HG03139 (cell line): ENCODE results near the gene NLK.
"Not testable (repeated sequence)": the region's sequence is repeated elsewhere in the genome, so short reads cannot be mapped to it uniquely, and the experiment has no call there.

Source experiments
- ATAC-seq: cut with Tn5 transposase; IDR thresholded peaks from one replicate; pipeline ENCODE4 v1.9.1; 2021; ENCODE audit not compliant: unreplicated experiment

The NLK gene

GRCh38 chr17:28147017-28147416, 104.5 kb downstream of the NLK start:
- no peak for ATAC-seq

DNA sequence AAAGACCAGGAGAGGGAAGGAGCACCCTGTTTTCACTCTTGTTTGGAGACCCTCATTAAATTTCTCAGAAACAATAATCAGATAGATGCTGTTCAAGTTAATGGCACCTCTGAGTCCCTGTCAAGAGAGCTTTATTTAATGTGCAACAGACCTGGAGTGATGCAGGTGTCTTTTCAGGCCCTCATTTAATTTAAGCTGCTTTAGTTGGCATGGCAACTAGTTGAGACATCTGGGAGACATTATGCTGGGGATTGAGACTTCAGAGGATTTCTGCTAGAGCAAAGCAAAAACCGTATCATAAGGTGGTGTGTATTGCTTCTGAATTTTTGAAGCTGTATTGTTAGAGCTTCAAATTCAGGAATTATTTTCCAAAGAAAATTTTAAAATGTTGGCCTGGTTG, 108.5 kb downstream of the NLK start:
- ATAC-seq = no peak

- no peak for ATAC-seq
Measured at GRCh38 chr17:28154214-28154613, 111.7 kb downstream of the NLK start.

GRCh38 chr17:28155405-28155804, 112.9 kb downstream of the NLK start:
- not testable (repeated sequence) for ATAC-seq

DNA sequence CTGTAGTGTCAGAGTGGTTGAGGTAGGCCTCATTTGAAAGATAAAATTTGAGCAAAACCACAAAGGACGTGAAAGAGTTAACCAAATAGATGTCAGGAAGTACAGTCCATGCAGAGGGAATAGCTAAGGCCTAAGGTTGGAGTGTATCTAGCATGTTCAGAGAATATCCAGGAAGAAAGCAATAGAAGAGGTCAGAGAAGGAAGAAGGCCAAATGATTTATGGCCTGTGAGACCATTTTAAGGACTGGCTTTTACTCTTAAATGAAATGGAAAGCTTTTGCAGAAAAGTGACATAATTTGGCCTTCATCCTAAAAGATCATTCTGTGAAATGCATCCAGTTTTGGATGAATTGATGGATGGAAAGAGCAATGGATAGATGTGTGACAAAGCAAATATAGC, 116.5 kb downstream of the NLK start:
- no peak for ATAC-seq

DNA sequence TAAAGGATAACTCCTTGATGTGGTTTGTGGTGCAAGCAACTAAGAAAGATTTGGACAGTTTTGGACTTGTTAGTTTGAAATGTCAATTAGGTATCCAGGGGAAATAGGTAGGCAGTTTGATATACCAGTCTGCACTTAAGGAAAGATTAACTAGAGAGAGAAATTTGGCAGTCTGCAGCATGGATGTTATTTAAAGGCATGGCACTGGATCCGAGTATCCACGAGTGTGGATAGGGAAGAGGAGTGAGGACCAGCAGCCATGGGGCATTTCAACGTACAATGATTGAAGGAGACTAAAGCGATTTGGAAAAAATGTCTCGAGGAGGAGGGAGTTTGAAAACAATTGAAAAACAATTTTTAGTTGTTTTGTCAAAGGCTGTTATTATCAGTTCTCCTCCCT, 117.4 kb downstream of the NLK start:
- ATAC-seq = no peak

GRCh38 chr17:28160610-28161009, 118.1 kb downstream of the NLK start:
- no peak for ATAC-seq

GRCh38 chr17:28161311-28161710, 118.8 kb downstream of the NLK start:
- no peak for ATAC-seq

DNA sequence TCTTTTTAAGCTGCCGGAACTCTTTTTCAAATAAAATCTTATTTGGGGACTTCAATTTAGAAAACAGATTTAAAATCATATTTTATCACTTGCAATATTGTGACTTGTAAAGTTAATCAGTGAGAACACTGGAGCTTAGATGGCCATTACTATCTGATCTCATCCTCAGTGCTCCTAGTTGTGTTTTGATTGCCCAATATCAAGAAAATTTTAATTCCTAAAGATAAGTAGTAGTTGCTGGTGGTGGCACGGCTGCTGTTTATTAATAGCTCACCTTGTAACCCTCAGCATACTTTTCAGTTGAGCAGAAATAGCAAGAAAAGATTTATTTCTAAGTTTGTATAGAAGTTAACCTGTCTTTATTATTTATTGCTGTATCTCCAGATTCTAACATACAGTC, 124.0 kb downstream of the NLK start:
- no peak for ATAC-seq

DNA sequence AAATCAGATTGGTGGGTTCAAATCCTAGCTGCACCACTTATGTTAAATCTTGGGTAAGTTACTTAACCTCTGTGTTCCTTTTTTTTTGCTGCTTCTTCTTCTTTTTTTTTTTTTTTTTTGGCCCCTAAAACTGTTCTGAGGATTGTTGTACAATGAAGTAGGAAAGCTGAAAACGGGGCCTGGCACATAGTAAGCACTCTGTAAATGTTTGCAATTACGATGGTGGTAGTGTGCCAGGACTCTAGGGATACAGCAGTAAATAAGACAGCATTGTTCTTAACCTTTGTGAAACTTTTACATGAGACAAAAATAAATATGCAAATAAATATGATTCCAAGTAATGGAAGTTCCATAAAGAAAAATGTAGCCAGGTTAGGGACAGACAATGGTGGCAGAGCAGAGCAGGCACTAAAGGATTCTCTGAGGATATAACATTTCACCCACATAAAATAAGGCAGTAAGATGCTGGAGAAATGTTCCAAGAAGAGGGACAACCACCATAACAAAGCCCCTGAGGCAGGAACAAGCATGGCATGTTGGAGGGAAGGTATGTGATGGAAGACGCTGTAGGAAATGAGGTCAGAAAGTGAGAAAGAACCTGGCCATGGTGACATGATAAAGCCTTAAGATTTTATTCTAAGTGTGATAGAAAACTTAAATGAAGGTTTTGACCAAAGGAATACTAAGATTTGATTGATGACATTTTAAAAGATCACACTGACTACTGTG, 127.3 kb downstream of the NLK start:
- no peak for ATAC-seq

DNA sequence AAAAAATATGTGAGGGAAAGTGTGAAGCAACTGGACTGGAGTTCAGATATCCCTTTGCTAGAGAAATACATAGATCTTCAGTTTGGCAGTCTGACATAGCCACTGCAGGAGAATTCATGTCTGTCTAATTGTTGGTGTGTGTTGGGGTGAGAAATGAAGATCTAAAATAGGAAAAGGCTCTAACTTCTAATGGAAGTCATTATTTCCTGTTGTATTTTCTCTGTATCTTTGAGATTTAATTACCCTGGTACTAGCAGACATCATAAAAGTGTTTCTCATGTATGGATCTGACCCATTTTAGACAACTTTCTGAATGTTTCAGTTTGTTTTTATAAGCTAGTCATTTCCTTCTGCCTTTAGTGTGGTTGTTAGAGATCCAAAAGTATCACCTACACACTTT, 128.3 kb downstream of the NLK start:
- no peak for ATAC-seq

- no peak for ATAC-seq
Measured at GRCh38 chr17:28173031-28173561, 130.6 kb downstream of the NLK start.

- ATAC-seq = no peak
Measured at GRCh38 chr17:28173801-28174200, 131.3 kb downstream of the NLK start.

DNA sequence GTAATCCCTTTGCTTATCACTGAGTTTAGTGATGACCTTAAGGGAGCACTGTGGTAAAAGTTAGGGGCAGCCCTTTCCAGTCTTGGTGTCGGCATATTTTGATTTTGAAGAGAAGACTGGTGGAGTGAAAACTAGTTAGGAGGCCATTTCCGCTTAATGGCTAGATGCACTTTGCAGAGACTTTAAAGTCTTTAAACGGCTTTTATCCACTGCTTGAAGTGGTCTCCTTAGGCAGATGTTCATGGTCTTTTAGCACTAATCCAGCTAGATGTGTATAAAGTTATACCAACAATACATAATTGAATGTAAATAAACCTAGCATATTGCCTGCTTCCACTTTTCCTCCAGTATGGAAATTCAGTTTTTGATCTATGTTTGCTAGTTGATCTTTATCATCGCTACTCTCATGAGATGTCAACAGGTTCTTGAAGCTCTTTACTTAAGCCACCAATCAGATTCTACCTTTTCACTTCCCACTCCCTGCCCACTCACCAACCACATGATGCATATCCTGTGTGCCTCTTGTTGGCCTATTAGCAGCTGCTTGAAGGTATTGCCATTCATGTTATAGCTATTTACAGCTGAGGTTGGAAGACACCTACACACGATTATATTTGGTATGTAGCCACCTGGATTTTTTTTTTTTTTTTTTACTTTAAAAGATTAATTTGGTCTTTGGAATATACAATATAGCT, 132.0 kb downstream of the NLK start:
- no peak for ATAC-seq

GRCh38 chr17:28177351-28177750, 134.9 kb downstream of the NLK start:
- no peak for ATAC-seq

DNA sequence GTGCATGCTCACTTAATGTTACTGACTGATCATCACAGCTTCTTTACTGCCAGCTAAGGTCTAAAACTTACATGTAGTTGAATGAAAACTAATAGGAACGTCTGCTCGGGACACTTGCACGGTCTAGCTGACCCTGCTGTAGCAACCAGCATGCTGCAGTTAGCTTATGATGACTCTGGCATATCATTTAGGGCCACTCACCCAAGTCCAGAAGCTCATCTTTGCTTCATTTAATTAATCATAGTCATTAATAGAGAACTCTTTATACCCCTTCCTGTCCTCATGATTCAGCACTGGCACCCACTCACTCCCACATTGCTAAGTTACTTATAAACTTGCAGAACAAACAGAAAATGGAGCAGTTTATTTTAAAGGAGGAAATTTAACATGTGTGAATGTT, 136.3 kb downstream of the NLK start:
- ATAC-seq = no peak

DNA sequence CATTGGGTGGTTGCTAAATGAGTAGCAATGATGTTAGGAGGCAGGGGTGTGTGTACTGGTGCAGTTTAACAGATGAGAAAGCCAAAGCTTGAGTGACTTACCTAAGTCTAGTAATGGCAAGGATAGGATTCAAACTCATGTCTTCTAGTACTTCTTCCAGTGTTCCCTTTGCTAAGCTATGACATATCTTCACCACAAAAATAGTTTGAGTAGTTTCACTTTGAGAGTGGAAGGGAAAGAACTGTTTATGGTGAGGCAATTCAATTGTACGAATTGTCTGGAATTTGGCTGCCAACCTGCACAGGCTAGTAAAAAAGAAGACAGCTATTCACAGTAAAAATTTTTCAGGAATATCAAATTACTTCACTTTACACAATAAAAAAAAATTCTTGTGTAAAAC, 138.0 kb downstream of the NLK start:
- no peak for ATAC-seq

DNA sequence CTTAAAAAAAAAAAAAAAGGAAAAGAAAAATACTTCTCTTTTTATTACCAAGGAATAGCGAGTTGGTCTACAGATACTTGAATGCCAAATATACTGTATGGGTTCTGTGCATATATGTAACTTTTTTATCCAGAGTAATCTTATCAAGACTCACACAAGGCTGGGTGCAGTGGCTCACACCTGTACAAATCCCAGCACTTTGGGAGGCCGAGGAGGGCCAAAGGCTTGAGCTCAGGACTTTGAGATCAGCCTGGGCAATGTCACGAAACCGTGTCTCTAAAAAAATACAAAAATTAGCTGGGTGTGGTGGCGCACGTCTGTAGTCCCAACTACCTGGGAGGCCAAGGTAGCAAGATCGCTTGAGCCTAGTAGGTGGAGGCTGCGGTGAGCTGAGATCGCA, 139.1 kb downstream of the NLK start:
- ATAC-seq = no peak

GRCh38 chr17:28182559-28182958, 140.1 kb downstream of the NLK start:
- ATAC-seq = no peak

GRCh38 chr17:28185658-28186057, 143.2 kb downstream of the NLK start:
- ATAC-seq = no peak

- ATAC-seq = not testable (repeated sequence)
Measured at GRCh38 chr17:28186472-28186871, 144.0 kb downstream of the NLK start.

GRCh38 chr17:28187931-28188330, 145.5 kb downstream of the NLK start:
- ATAC-seq = no peak
